ENCODE results near the gene CTNNA1. TPM values are rescaled to one million over a fixed set of nuclear protein-coding genes. Genes with fewer than 3 reads are reported as not detected.
"Not testable (repeated sequence)": the region's sequence is repeated elsewhere in the genome, so short reads cannot be mapped to it uniquely, and the experiment has no call there.

Gene CTNNA1
- total and polyA plus RNA-seq, 2 donors = 170 to 331 TPM

- 93% methylated on average over 5 of the region's 5 CpGs for WGBS
- no peak overlapping the region for H3K4me3 ChIP-seq (ENCODE audit: low read depth, low read length)
- H3K4me1 ChIP-seq (ENCODE audit: insufficient read depth) = no peaks in the 10 kb centered on the region
- H3K36me3 ChIP-seq (ENCODE audit: insufficient read depth) = peaks cover 2% of the 10 kb centered on the region
- no peak overlapping the region for H3K27ac ChIP-seq (ENCODE audit: low read depth)
- DNase-seq (ENCODE audit: extremely low spot score) = no peak
These were observed 2.0 kb downstream of the CTNNA1 start for GRCh38 chr5:138755084-138755748.

GRCh38 chr5:138757061-138757776 lies 4.0 kb downstream of the CTNNA1 start:
- Histone ChIP-seq H3K27ac (ENCODE audit: low read depth) (no peak overlapping the region), H3K36me3 (ENCODE audit: insufficient read depth) (peaks cover 2% of the 10 kb centered on the region), H3K4me3 (ENCODE audit: low read depth, low read length) (no peak overlapping the region), H3K4me1 (ENCODE audit: insufficient read depth) (no peaks in the 10 kb centered on the region)
- no peak for DNase-seq (ENCODE audit: extremely low spot score)
- 94% methylated on average over 6 of the region's 6 CpGs for WGBS

GRCh38 chr5:138760448-138761110 lies 7.4 kb downstream of the CTNNA1 start:
- Histone ChIP-seq H3K4me1 (ENCODE audit: insufficient read depth) (no peaks in the 10 kb centered on the region), H3K4me3 (ENCODE audit: low read depth, low read length) (no peak overlapping the region), H3K36me3 (ENCODE audit: insufficient read depth) (peaks cover 2% of the 10 kb centered on the region), H3K27ac (ENCODE audit: low read depth) (no peak overlapping the region)
- WGBS = 74% methylated on average over 11 of the region's 11 CpGs
- DNase-seq (ENCODE audit: extremely low spot score) = no peak

- H3K36me3 ChIP-seq (ENCODE audit: insufficient read depth); H3K4me1 ChIP-seq (ENCODE audit: insufficient read depth); H3K27ac ChIP-seq (ENCODE audit: low read depth); DNase-seq (ENCODE audit: extremely low spot score); H3K4me3 ChIP-seq (ENCODE audit: low read depth, low read length): not testable (repeated sequence)
- WGBS = 69% methylated on average over 7 of the region's 7 CpGs
These were observed 7.9 kb downstream of the CTNNA1 start for GRCh38 chr5:138761115-138761514.

- 77% methylated on average over 6 of the region's 6 CpGs for WGBS
- H3K4me3 ChIP-seq (ENCODE audit: low read depth, low read length); DNase-seq (ENCODE audit: extremely low spot score); H3K27ac ChIP-seq (ENCODE audit: low read depth); H3K36me3 ChIP-seq (ENCODE audit: insufficient read depth); H3K4me1 ChIP-seq (ENCODE audit: insufficient read depth): not testable (repeated sequence)
These were observed 8.4 kb downstream of the CTNNA1 start for GRCh38 chr5:138761670-138762069.

GRCh38 chr5:138762110-138762509 lies 8.9 kb downstream of the CTNNA1 start:
- WGBS = 60% methylated on average over 1 of the region's 1 CpG
- no peaks in the 10 kb centered on the region for H3K4me1 ChIP-seq (ENCODE audit: insufficient read depth)

GRCh38 chr5:138763037-138763778 lies 10.0 kb downstream of the CTNNA1 start:
- WGBS = 90% methylated on average over 3 of the region's 3 CpGs
- no peak for DNase-seq (ENCODE audit: extremely low spot score)
- H3K4me1 ChIP-seq (ENCODE audit: insufficient read depth) = no peaks in the 10 kb centered on the region
- no peak overlapping the region for H3K27ac ChIP-seq (ENCODE audit: low read depth)
- H3K4me3 ChIP-seq (ENCODE audit: low read depth, low read length) = no peak overlapping the region
- peaks cover 2% of the 10 kb centered on the region for H3K36me3 ChIP-seq (ENCODE audit: insufficient read depth)

More at GRCh38 chr5:138762110-138762509, 8.9 kb downstream of the CTNNA1 start:
- Histone ChIP-seq H3K4me3 (ENCODE audit: low read depth, low read length) (no peak overlapping the region), H3K36me3 (ENCODE audit: insufficient read depth) (peaks cover 2% of the 10 kb centered on the region), H3K27ac (ENCODE audit: low read depth) (no peak overlapping the region)
- no peak for DNase-seq (ENCODE audit: extremely low spot score)

- H3K36me3 ChIP-seq (ENCODE audit: insufficient read depth) = no peaks in the 10 kb centered on the region
- WGBS = 76% methylated on average over 6 of the region's 6 CpGs
- H3K4me1 ChIP-seq (ENCODE audit: insufficient read depth) = no peaks in the 10 kb centered on the region
- DNase-seq (ENCODE audit: extremely low spot score) = no peak
- H3K4me3 ChIP-seq (ENCODE audit: low read depth, low read length) = no peak overlapping the region
- H3K27ac ChIP-seq (ENCODE audit: low read depth) = no peak overlapping the region
These were observed 17.1 kb downstream of the CTNNA1 start for GRCh38 chr5:138770291-138770690.

- WGBS = 74% methylated on average over 1 of the region's 1 CpG
- no peaks in the 10 kb centered on the region for H3K36me3 ChIP-seq (ENCODE audit: insufficient read depth)
- H3K27ac ChIP-seq (ENCODE audit: low read depth) = no peak overlapping the region
- H3K4me1 ChIP-seq (ENCODE audit: insufficient read depth) = no peaks in the 10 kb centered on the region
- H3K4me3 ChIP-seq (ENCODE audit: low read depth, low read length) = no peak overlapping the region
- no peak for DNase-seq (ENCODE audit: extremely low spot score)
These were observed 17.8 kb downstream of the CTNNA1 start for GRCh38 chr5:138770977-138771376.

GRCh38 chr5:138772986-138773594 lies 19.9 kb downstream of the CTNNA1 start:
- no peak overlapping the region for H3K4me3 ChIP-seq (ENCODE audit: low read depth, low read length)
- H3K4me1 ChIP-seq (ENCODE audit: insufficient read depth) = no peaks in the 10 kb centered on the region
- no peaks in the 10 kb centered on the region for H3K36me3 ChIP-seq (ENCODE audit: insufficient read depth)
- WGBS = 20% methylated on average over 5 of the region's 5 CpGs
- no peak overlapping the region for H3K27ac ChIP-seq (ENCODE audit: low read depth)
- no peak for DNase-seq (ENCODE audit: extremely low spot score)

GRCh38 chr5:138773624-138774023 lies 20.4 kb downstream of the CTNNA1 start:
- not testable (repeated sequence) for H3K27ac ChIP-seq (ENCODE audit: low read depth); H3K36me3 ChIP-seq (ENCODE audit: insufficient read depth); H3K4me1 ChIP-seq (ENCODE audit: insufficient read depth); H3K4me3 ChIP-seq (ENCODE audit: low read depth, low read length); DNase-seq (ENCODE audit: extremely low spot score)
- WGBS = 86% methylated on average over 6 of the region's 6 CpGs

GRCh38 chr5:138775034-138775433 lies 21.8 kb downstream of the CTNNA1 start:
- no peak overlapping the region for H3K4me3 ChIP-seq (ENCODE audit: low read depth, low read length)
- no peak overlapping the region for H3K27ac ChIP-seq (ENCODE audit: low read depth)
- no peaks in the 10 kb centered on the region for H3K4me1 ChIP-seq (ENCODE audit: insufficient read depth)
- DNase-seq (ENCODE audit: extremely low spot score) = no peak
- no peaks in the 10 kb centered on the region for H3K36me3 ChIP-seq (ENCODE audit: insufficient read depth)
- 86% methylated on average over 1 of the region's 1 CpG for WGBS

GRCh38 chr5:138778234-138778633 lies 25.0 kb downstream of the CTNNA1 start:
- DNase-seq (ENCODE audit: extremely low spot score) = no peak
- WGBS = 94% methylated on average over 11 of the region's 11 CpGs
- no peaks in the 10 kb centered on the region for H3K4me1 ChIP-seq (ENCODE audit: insufficient read depth)
- H3K4me3 ChIP-seq (ENCODE audit: low read depth, low read length) = no peak overlapping the region
- peaks cover 5% of the 10 kb centered on the region for H3K36me3 ChIP-seq (ENCODE audit: insufficient read depth)
- no peak overlapping the region for H3K27ac ChIP-seq (ENCODE audit: low read depth)

Measured in urinary bladder (tissue), 4 donors.